K562 (cell line): ENCODE measurements around the gene FAM171A1. TPM values are rescaled to one million over a fixed set of nuclear protein-coding genes. Genes with fewer than 3 reads are reported as not detected.

Experiments used
- ATAC-seq: fragments of 200-7000 bp; cut with Tn5 transposase; 3 replicates; pipeline ENCODE4 v1.9.1; 2020; ENCODE audit warnings: moderate library complexity
- BruUV-seq: library from RNA; stranded (reverse); fragments of 400-500 nt; replicated peaks from 2 replicates; lab custom pipeline; 2021; lab: Mats Ljungman, UMichigan
- CTCF ChIA-PET: fragments of 300-600 bp; formaldehyde crosslinking; extraction: SDS; loops from one replicate; lab custom pipeline; 2021; ENCODE audit warnings: low intra/inter-chr PET ratio; lab: Yijun Ruan, JAX
- POLR2A ChIA-PET: fragments of 300-600, 350-650 bp; sonication (Branson Sonifier 250); formaldehyde crosslinking; extraction: SDS; loops from one replicate; lab custom pipeline; 2021; ENCODE audit warnings: antibody characterized with exemption, inconsistent platforms; lab: Yijun Ruan, JAX
- DNase-seq, 4 experiments: peaks; one replicate each; pipeline versions ENCODE4 v3.0.0 to v3.0.0-alpha.2; 2011 to 2018; ENCODE audit warnings: low spot score in 3 of 4, mixed read lengths in 3 of 4; ENCODE audit errors: extremely low read depth in 1 of 4
- FAIRE-seq: peaks from 2 replicates; lab custom pipeline; 2011; peaks lifted over from hg19 to GRCh38; lab: Jason Lieb, UNC
- H2AFZ ChIP-seq: 2 replicates; pipeline ENCODE4 v1.6.0; 2011; ENCODE audit warnings: low read depth, low read length, control low read depth, inconsistent platforms
- H3K27ac ChIP-seq: fragments of 200-600 bp; 3 replicates; pipeline ENCODE4 v1.8.0; 2011; ENCODE audit warnings: low read depth, mild to moderate bottlenecking, control low read depth, inconsistent platforms, low read length, moderate library complexity, mixed read lengths; ENCODE audit errors: extremely low read depth
- H3K27me3 ChIP-seq, 2 experiments: fragments of 300-600 bp in 1 of 2; 2 replicates in 1 of 2; 3 replicates in 1 of 2; pipeline versions ENCODE4 v1.6.0 to v1.8.0; 2011; ENCODE audit warnings: inconsistent platforms in 2 of 2, low read length in 2 of 2, mild to moderate bottlenecking in 1 of 2, mixed read lengths in 1 of 2, moderate library complexity in 1 of 2; ENCODE audit not compliant: control insufficient read depth in 2 of 2, insufficient read depth in 2 of 2
- H3K36me3 ChIP-seq: fragments of 300-600 bp; 3 replicates; pipeline ENCODE4 v1.8.0; 2011; ENCODE audit warnings: mild to moderate bottlenecking, low read length, inconsistent platforms; ENCODE audit not compliant: control insufficient read depth, insufficient read depth
- H3K4me1 ChIP-seq, 2 experiments: fragments of 200-600 bp in 1 of 2; replicated peaks in 1 of 2; 2 replicates in 1 of 2; 3 replicates in 1 of 2; pipeline versions ENCODE4 v1.5.1 to v1.8.0; 2011; ENCODE audit warnings: inconsistent platforms in 2 of 2, low read length in 2 of 2, mild to moderate bottlenecking in 1 of 2, mixed read lengths in 1 of 2, moderate library complexity in 1 of 2; ENCODE audit not compliant: control insufficient read depth in 2 of 2, insufficient read depth in 2 of 2
- H3K4me2 ChIP-seq: 2 replicates; pipeline ENCODE4 v1.6.1; 2011; ENCODE audit warnings: low read length, control low read depth, inconsistent platforms, mixed read lengths; ENCODE audit not compliant: insufficient read depth
- H3K4me3 ChIP-seq: fragments of 200-600 bp; sonication (generic), shearing (Covaris generic); 2 replicates; pipeline ENCODE4 v1.5.1; 2016; ENCODE audit warnings: control low read depth, inconsistent platforms
- H3K79me2 ChIP-seq: fragments of 200-600 bp; 3 replicates; pipeline ENCODE4 v1.8.0; 2011; ENCODE audit warnings: low read length, inconsistent platforms; ENCODE audit not compliant: control insufficient read depth, insufficient read depth
- H3K9ac ChIP-seq, 2 experiments: 2 replicates each; pipeline versions ENCODE4 v1.6.0 to v1.6.1; 2011; ENCODE audit warnings: low read depth in 2 of 2, low read length in 2 of 2, control low read depth in 1 of 2, inconsistent platforms in 1 of 2, mild to moderate bottlenecking in 1 of 2, mixed read lengths in 1 of 2; ENCODE audit not compliant: insufficient read depth in 1 of 2
- H3K9me1 ChIP-seq: one replicate; pipeline ENCODE4 v1.6.0; 2011; ENCODE audit warnings: inconsistent platforms, mild to moderate bottlenecking, low read length, moderate library complexity; ENCODE audit not compliant: control insufficient read depth, insufficient read depth
- H3K9me3 ChIP-seq: replicated peaks from 2 replicates; pipeline ENCODE4 v1.5.1; 2011; ENCODE audit warnings: low read depth, low read length, inconsistent platforms; ENCODE audit not compliant: control insufficient read depth, insufficient read depth
- H4K20me1 ChIP-seq: replicated peaks from 2 replicates; pipeline ENCODE4 v1.6.1; 2011; ENCODE audit warnings: low read length, inconsistent platforms, mixed read lengths; ENCODE audit not compliant: control insufficient read depth, insufficient read depth
- CHD1 ChIP-seq: fragments of 200-600 bp; sonication (generic); IDR thresholded peaks from one replicate; pipeline ENCODE4 v1.6.1; 2012; ENCODE audit warnings: mild to moderate bottlenecking, moderate library complexity, low read length, inconsistent platforms
- FOXK1 ChIP-seq: sonication (generic); formaldehyde crosslinking; IDR thresholded peaks from 2 replicates; pipeline ENCODE4 v1.8.0; 2022; ENCODE audit warnings: missing genetic modification reagents, mild to moderate bottlenecking, borderline replicate concordance
- HBP1 ChIP-seq: fragments of 450-650 bp; formaldehyde crosslinking; IDR thresholded peaks from 2 replicates; pipeline ENCODE4 v1.4.0; 2022; ENCODE audit warnings: missing genetic modification characterization
- MECOM ChIP-seq: fragments of 250-450 bp; sonication (Bioruptor Pico); IDR thresholded peaks from 2 replicates; pipeline ENCODE4 v1.8.0; 2022; ENCODE audit warnings: inconsistent platforms
- PML ChIP-seq: IDR thresholded peaks from 2 replicates; pipeline ENCODE4 v1.6.1; 2012; ENCODE audit warnings: low read length, inconsistent platforms
- SPI1 ChIP-seq: IDR thresholded peaks from 2 replicates; pipeline ENCODE4 v1.6.1; 2011; ENCODE audit warnings: low read depth, low read length, control low read depth, borderline replicate concordance
- TCF7L2 ChIP-seq: fragments of 150-350 bp; IDR thresholded peaks from 2 replicates; pipeline ENCODE4 v1.6.1; 2016; ENCODE audit warnings: low read depth, mild to moderate bottlenecking, low read length, moderate library complexity
- TFAP4 ChIP-seq: sonication (generic); formaldehyde crosslinking; IDR thresholded peaks from 2 replicates; pipeline ENCODE4 v1.8.0; 2022; ENCODE audit warnings: missing genetic modification reagents, mild to moderate bottlenecking, moderate library complexity, borderline replicate concordance
- XRCC3 ChIP-seq: fragments of 450-650 bp; IDR thresholded peaks from 2 replicates; pipeline ENCODE4 v1.6.1; 2017; ENCODE audit warnings: mild to moderate bottlenecking, moderate library complexity
- YY1 ChIP-seq, 3 experiments: IDR thresholded peaks; 2 replicates each; pipeline ENCODE4 v1.6.1; 2011; ENCODE audit warnings: low read length in 2 of 3, mild to moderate bottlenecking in 2 of 3, moderate library complexity in 2 of 3, borderline replicate concordance in 1 of 3, control low read depth in 1 of 3, low read depth in 1 of 3; ENCODE audit not compliant: insufficient read depth in 3 of 3, insufficient replicate concordance in 2 of 3, control insufficient read depth in 1 of 3, insufficient read length in 1 of 3; ENCODE audit errors: extremely low read depth in 1 of 3
- ZNF324 ChIP-seq: fragments of 250-450 bp; sonication (Bioruptor Pico); IDR thresholded peaks from 2 replicates; pipeline ENCODE4 v1.4.0; 2020; ENCODE audit warnings: mild to moderate bottlenecking
- ZNF717 ChIP-seq: fragments of 250-450 bp; sonication (Bioruptor Pico); IDR thresholded peaks from 2 replicates; pipeline ENCODE4 v1.5.0; 2021
- WGBS: fragments of 100-300 bp; shearing (Covaris generic); methylation state at CpG from one replicate; pipeline ENCODE4 v1.1.6; 2016; ENCODE audit warnings: low coverage, mixed read lengths; ENCODE audit not compliant: insufficient coverage; ENCODE audit errors: missing lambda C conversion rate; 5-methylcytosine and 5-hydroxymethylcytosine counted together
- in situ Hi-C: fragments of 300-500 bp; cut with MboI; formaldehyde crosslinking; loops from 4 replicates; pipeline ENCODE4 v1.15.0; 2018; ENCODE audit warnings: inconsistent platforms, mixed read lengths
- intact Hi-C: fragments of 100-400 bp; cut with micrococcal nuclease; formaldehyde crosslinking; loops from 2 replicates; pipeline ENCODE4 v1.14.2; 2022
- polyA plus RNA-seq, 8 experiments: library from polyadenylated mRNA; depleted of rRNA in 4 of 8; stranded (reverse) in 5 of 8; unstranded in 3 of 8; fragments of >200 nt; fragmentation: Nextera tagmentation in 2 of 8; fragmentation: Illumina TruSeq in 1 of 8; extraction: Ambion mirVana in 2 of 8; extraction: Trizol in 1 of 8; gene quantifications; 2 replicates each; pipeline versions ENCODE4 v1.2.1 to v1.2.3, GENCODE V29; 2011 to 2014; ENCODE audit warnings: inconsistent platforms in 1 of 8, missing spikeins in 1 of 8
- total RNA-seq, 7 experiments: library from RNA; depleted of rRNA in 6 of 7; stranded (reverse); fragments of >200 nt in 6 of 7; fragmentation: Illumina TruSeq in 2 of 7; extraction: Trizol in 2 of 7; gene quantifications; 2 replicates each; pipeline versions ENCODE4 v1.2.1 to v1.2.3, GENCODE V29; 2011 to 2021; ENCODE audit warnings: low replicate concordance in 1 of 7
- TF ChIP-seq, protein P1 (sequence below): sonication (generic); formaldehyde crosslinking; IDR thresholded peaks from 2 replicates; pipeline ENCODE4 v1.9.0; 2022; ENCODE audit warnings: mild to moderate bottlenecking, missing genetic modification reagents
- TF ChIP-seq, protein P2 (sequence below): sonication (generic); formaldehyde crosslinking; IDR thresholded peaks from 2 replicates; pipeline ENCODE4 v1.8.0; 2022; ENCODE audit warnings: mild to moderate bottlenecking, missing genetic modification reagents

Gene FAM171A1
- total and polyA plus RNA-seq, 9 of the 15 experiments (the other 6 are each of a cell fraction or from before 2014, with no cell fraction given) = 0.51 to 8.2 (median 4.8) TPM

DNA sequence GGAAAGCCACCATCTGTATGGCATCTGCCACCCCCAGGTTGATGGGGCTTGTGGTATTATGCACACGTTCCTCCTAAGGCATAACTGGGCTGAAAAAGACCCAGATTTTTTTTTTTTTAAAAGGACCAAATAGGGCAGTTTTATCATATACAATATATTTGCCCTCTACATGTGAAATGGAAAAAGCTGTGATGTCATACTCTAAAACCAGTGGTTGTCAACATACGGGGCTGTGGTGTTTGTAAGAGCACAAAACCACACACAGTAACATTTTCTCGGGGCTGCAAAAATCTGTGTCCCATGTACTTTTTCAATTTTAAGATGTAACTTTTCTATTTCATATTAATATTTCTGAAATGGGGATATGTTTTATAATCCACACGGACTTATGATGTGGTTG is 34.9 kb downstream of the FAM171A1 start:
- no peak for FAIRE-seq
- H3K4me3 ChIP-seq = no peak overlapping the region
- no peaks in the 10 kb centered on the region; a peak in 1 of 5 replicates for H3K27me3 ChIP-seq
- no peaks in the 10 kb centered on the region for H3K79me2 ChIP-seq
- H2AFZ ChIP-seq = no peak overlapping the region
- WGBS = 9% methylated on average over 4 of the region's 4 CpGs
- no peak overlapping the region for H3K27ac ChIP-seq
- no peak for ATAC-seq
- BruUV-seq = no TSS peak
- H3K36me3 ChIP-seq = no peaks in the 10 kb centered on the region
- intact Hi-C loops = no loop called here
- POLR2A ChIA-PET = interaction anchor here (0.9 kb wide), 1 partner anchor 26 kb away, joined by 3 read pairs; no protein-coding TSS in a partner anchor
- no peak for DNase-seq
- CTCF ChIA-PET = no interaction called here
- in situ Hi-C loops = no loop called here
- no peak overlapping the region for H3K9ac ChIP-seq
- no peaks in the 10 kb centered on the region; the same call in 1 of the 2 replicates for H3K9me3 ChIP-seq
- H3K9me1 ChIP-seq = no peaks in the 10 kb centered on the region
- TF ChIP-seq TCF7L2 (no peak), PML (no peak), SPI1 (no peak), TFAP4 (CRISPR knock-in tag) (no peak), CHD1 (no peak), FOXK1 (CRISPR knock-in tag) (no peak), ZNF717 (no peak), MECOM (CRISPR knock-in tag) (no peak), XRCC3 (no peak), ZNF324 (CRISPR knock-in tag) (no peak), HBP1 (CRISPR knock-in tag) (no peak), YY1 (IDR thresholded peaks at IDR 0.05; ENCODE audit: borderline replicate concordance in 1 of 3, control insufficient read depth in 1 of 3, extremely low read depth in 1 of 3, insufficient read depth in 3 of 3, insufficient read length in 1 of 3, insufficient replicate concordance in 2 of 3, low read depth in 1 of 3, low read length in 2 of 3) (no peak)
- TF ChIP-seq, protein P1, sequence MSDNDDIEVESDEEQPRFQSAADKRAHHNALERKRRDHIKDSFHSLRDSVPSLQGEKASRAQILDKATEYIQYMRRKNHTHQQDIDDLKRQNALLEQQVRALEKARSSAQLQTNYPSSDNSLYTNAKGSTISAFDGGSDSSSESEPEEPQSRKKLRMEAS (CRISPR knock-in tag) = no peak
- TF ChIP-seq, protein P2, sequence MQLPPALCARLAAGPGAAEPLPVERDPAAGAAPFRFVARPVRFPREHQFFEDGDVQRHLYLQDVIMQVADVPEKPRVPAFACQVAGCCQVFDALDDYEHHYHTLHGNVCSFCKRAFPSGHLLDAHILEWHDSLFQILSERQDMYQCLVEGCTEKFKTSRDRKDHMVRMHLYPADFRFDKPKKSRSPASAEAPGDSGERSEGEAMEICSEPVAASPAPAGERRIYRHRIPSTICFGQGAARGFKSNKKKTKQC (CRISPR knock-in tag) = no peak
- H3K4me1 ChIP-seq = no peaks in the 10 kb centered on the region; a peak in 1 of 5 replicates
- H4K20me1 ChIP-seq = no peaks in the 10 kb centered on the region
- H3K4me2 ChIP-seq = no peak overlapping the region
